PFSK-1 (cell line): ENCODE results near the gene MPPED1.

Experiments used
- FOXP2 ChIP-seq: optimal IDR thresholded peaks from 2 replicates; pipeline ENCODE3; 2011; ENCODE audit warnings: borderline replicate concordance, control low read depth, inconsistent platforms; ENCODE audit not compliant: insufficient read depth; ENCODE audit errors: extremely low read length, extremely low read depth
- POLR2AphosphoS5 ChIP-seq: IDR thresholded peaks from 2 replicates; pipeline ENCODE4 v1.6.1; 2012; ENCODE audit warnings: low read depth, mild to moderate bottlenecking, control low read depth, low read length, moderate library complexity
- REST ChIP-seq, 2 experiments: IDR thresholded peaks; 2 replicates each; pipeline versions ENCODE4 v1.6.1 to v1.8.0; 2011 to 2012; ENCODE audit warnings: low read depth in 2 of 2, low read length in 2 of 2, control low read depth in 1 of 2, inconsistent platforms in 1 of 2, mild to moderate bottlenecking in 1 of 2, moderate library complexity in 1 of 2; ENCODE audit not compliant: insufficient read depth in 1 of 2
- SIN3A ChIP-seq: IDR thresholded peaks from 2 replicates; pipeline ENCODE4 v1.6.1; 2012; ENCODE audit warnings: mild to moderate bottlenecking, low read length, moderate library complexity, borderline replicate concordance; ENCODE audit not compliant: insufficient read depth
- TAF1 ChIP-seq: IDR thresholded peaks from 2 replicates; pipeline ENCODE4 v1.6.1; 2012; ENCODE audit warnings: low read length, control low read depth, borderline replicate concordance; ENCODE audit not compliant: insufficient read depth

Gene MPPED1

DNA sequence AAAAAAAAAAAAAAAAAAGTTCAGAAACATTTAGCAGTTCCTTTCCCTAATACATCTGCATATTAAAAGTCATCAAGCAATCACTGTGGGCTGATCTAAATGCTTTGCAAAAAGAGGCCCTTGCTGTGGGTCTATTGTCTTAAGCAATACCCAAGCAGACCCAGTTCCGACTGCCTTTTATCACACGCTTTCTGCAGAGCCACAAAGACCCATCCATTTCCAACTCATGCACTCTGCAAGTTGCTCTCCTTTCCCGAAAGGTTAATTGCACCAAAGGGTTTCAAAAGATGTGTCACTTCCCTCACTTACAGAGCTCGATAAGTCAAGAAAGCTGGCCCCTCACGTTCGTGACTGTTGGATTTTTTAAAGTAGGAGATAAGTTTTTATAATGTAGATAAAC lies 138.9 kb downstream of the MPPED1 start:
- TF ChIP-seq FOXP2 (no peak), REST (IDR thresholded peaks at IDR 0.05; ENCODE audit: insufficient read depth in 1 of 2, low read depth in 2 of 2, low read length in 2 of 2) (no peak), SIN3A (no peak), TAF1 (no peak), POLR2AphosphoS5 (no peak)

DNA sequence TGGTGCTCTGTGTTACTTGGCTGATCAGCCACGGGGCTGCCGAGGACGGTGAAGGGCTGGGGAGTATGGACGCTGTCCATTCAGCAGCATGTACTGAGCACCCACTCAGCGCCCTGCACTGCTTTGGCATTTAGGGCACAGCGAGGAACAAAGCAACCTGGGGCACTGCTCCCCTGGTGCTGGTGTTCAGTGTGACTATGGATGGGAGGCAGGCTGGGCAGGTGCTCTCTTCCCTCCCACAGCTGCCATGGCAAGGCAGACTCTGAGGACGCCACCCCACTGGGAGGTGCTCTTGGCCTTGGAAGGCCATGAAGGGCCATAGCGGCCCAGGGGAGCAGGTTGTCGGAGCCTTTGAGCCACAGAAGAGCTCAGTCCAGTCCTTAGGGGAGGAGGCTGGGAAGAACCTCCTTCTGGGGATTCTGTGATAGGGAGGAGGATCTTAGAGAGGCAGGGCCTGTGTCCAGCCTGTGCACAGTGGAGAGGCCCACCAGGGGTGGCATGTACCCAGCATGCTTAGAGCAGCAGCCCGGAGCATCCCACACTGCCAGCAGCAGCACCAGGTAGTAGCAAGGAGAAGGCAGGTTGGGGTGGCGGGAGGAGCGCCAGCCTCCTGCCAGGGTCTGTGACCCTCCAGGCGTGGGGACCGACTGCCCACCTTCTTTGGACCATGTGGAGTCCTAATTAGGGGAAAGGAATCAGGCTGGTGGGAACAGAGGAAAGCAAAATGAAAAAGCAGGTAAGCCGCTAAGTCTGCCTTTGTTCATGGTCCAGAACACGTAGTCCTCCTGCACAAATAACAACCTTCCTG lies 141.8 kb downstream of the MPPED1 start:
- TF ChIP-seq REST (IDR thresholded peaks at IDR 0.05; ENCODE audit: insufficient read depth in 1 of 2, low read depth in 2 of 2, low read length in 2 of 2) (no peak), TAF1 (no peak), POLR2AphosphoS5 (no peak), SIN3A (no peak), FOXP2 (no peak)

DNA sequence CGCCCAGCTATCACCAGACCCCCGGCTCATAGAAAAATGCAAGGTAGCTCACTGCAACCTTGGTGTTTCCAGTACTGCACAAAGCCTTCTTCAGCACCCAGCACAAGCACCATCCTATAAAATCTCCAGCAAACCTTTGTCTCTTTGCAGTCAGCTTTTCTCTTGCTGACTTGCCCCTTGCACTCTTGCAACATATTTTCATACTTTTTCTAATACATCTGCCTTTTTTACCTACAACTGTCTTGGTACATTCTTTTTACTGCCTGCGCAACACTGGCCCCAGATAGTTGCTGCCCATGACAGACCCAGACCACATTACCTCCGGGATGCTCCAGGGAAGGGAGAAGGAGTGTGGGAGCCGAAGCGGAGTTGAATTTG lies 142.4 kb downstream of the MPPED1 start:
- TF ChIP-seq POLR2AphosphoS5 (no peak), TAF1 (no peak), FOXP2 (no peak), SIN3A (no peak), REST (IDR thresholded peaks at IDR 0.05; ENCODE audit: insufficient read depth in 1 of 2, low read depth in 2 of 2, low read length in 2 of 2) (no peak)

DNA sequence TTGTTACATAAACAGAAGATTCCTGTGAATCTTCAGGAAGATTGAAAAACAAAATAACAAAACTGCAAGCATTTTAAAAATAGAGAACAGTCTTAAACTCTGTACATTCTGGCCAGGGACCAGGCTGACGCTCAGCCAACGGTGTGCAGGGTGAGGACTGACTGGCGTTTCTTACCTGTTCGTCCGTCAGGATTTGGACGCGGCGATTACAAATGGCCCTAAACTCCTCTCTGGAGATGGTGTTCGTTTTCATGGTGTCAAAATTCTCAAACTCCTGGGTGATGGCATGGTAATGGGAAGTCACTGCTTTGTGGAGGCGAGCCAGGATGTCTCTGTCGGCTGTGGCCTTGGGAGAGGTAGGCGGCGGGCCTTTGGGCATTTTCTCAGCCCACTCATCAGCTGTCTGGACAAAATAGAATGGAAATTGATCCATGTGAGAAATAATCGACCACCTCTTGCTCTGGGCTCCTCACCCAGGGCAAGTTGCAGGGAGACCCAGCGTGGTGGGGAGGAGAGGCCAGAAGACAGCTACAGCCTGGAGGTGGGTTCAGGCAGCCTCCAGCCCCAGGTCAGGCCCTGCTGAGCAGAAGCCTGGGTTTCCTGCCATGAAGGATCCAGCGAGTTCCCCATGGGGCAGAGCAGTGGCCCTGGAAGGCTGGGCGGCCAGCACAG lies 143.0 kb downstream of the MPPED1 start:
- no peak for TF ChIP-seq SIN3A
- no peak for TF ChIP-seq POLR2AphosphoS5
- TF ChIP-seq TAF1: no peak
- no peak for TF ChIP-seq FOXP2
- TF ChIP-seq REST (IDR thresholded peaks at IDR 0.05; ENCODE audit: insufficient read depth in 1 of 2, low read depth in 2 of 2, low read length in 2 of 2): no peak
